NCI-H146 treated with DMSO at 0.1 percent for 48 hours (cell line): ENCODE measurements around the gene GARNL3.

Experiments used
- DNase-seq: peaks from one replicate; lab custom pipeline; 2025; ENCODE audit not compliant: unreplicated experiment; lab: John Stamatoyannopoulos, UW

The GARNL3 gene

GRCh38 chr9:127232833-127233549 lies 31.6 kb upstream of the GARNL3 start:
- no peak for DNase-seq

GRCh38 chr9:127233550-127233949 lies 31.0 kb upstream of the GARNL3 start:
- DNase-seq: no peak

- no peak for DNase-seq
Measured at GRCh38 chr9:127233989-127234388, 30.6 kb upstream of the GARNL3 start.

- DNase-seq: no peak
Measured at GRCh38 chr9:127237801-127238200, 26.8 kb upstream of the GARNL3 start.

- no peak for DNase-seq
Measured at GRCh38 chr9:127241354-127241753, 23.2 kb upstream of the GARNL3 start.

- DNase-seq: peak; percentile 75
Measured at GRCh38 chr9:127244609-127245601, 19.7 kb upstream of the GARNL3 start.

- DNase-seq: no peak
Measured at GRCh38 chr9:127245637-127246164, 18.9 kb upstream of the GARNL3 start.

GRCh38 chr9:127248241-127248640 lies 16.3 kb upstream of the GARNL3 start:
- no peak for DNase-seq

- DNase-seq: no peak
Measured at GRCh38 chr9:127249877-127250276, 14.7 kb upstream of the GARNL3 start.

- no peak for DNase-seq
Measured at GRCh38 chr9:127250896-127251391, 13.6 kb upstream of the GARNL3 start.

GRCh38 chr9:127252410-127253318 lies 11.9 kb upstream of the GARNL3 start:
- no peak for DNase-seq

- DNase-seq: no peak
Measured at GRCh38 chr9:127253446-127253845, 11.1 kb upstream of the GARNL3 start.

- DNase-seq: no peak
Measured at GRCh38 chr9:127255692-127256091, 8.9 kb upstream of the GARNL3 start.

GRCh38 chr9:127256324-127256723 lies 8.2 kb upstream of the GARNL3 start:
- DNase-seq: no peak

GRCh38 chr9:127258606-127259471 lies 5.7 kb upstream of the GARNL3 start:
- DNase-seq: no peak

GRCh38 chr9:127262602-127263001 lies 2.0 kb upstream of the GARNL3 start:
- DNase-seq: no peak

- DNase-seq: no peak
Measured at GRCh38 chr9:127263237-127263636, 1.3 kb upstream of the GARNL3 start.

GRCh38 chr9:127263664-127264063 lies 910 bp upstream of the GARNL3 start:
- DNase-seq: no peak

GRCh38 chr9:127267793-127268525 lies 3.4 kb downstream of the GARNL3 start:
- DNase-seq: no peak
